IPS-15b (cell line): ENCODE measurements around the gene PRSS33.

Source experiments
- H3K27me3 ChIP-seq: one replicate; pipeline ENCODE4 v1.6.1; 2013; ENCODE audit warnings: low read length; ENCODE audit not compliant: control insufficient read depth, insufficient read depth
- H3K36me3 ChIP-seq: one replicate; pipeline ENCODE4 v1.6.1; 2013; ENCODE audit warnings: low read length; ENCODE audit not compliant: control insufficient read depth, insufficient read depth
- H3K4me1 ChIP-seq: one replicate; pipeline ENCODE4 v1.6.1; 2013; ENCODE audit warnings: mild to moderate bottlenecking, low read length; ENCODE audit not compliant: control insufficient read depth, insufficient read depth
- H3K4me3 ChIP-seq: one replicate; pipeline ENCODE4 v1.5.1; 2013; ENCODE audit warnings: low read depth, low read length
- H3K9ac ChIP-seq: one replicate; pipeline ENCODE4 v1.6.1; 2013; ENCODE audit warnings: low read depth, mild to moderate bottlenecking, low read length
- H3K9me3 ChIP-seq: one replicate; pipeline ENCODE4 v1.6.1; 2013; ENCODE audit warnings: mild to moderate bottlenecking, low read length; ENCODE audit not compliant: control insufficient read depth, insufficient read depth

The PRSS33 gene

GRCh38 chr16:2790631-2791030, 3.3 kb upstream of the PRSS33 start:
- Histone ChIP-seq H3K4me3 (no peak overlapping the region), H3K4me1 (no peaks in the 10 kb centered on the region), H3K9ac (no peak overlapping the region), H3K36me3 (no peaks in the 10 kb centered on the region), H3K9me3 (no peaks in the 10 kb centered on the region), H3K27me3 (peaks cover 9% of the 10 kb centered on the region)

DNA sequence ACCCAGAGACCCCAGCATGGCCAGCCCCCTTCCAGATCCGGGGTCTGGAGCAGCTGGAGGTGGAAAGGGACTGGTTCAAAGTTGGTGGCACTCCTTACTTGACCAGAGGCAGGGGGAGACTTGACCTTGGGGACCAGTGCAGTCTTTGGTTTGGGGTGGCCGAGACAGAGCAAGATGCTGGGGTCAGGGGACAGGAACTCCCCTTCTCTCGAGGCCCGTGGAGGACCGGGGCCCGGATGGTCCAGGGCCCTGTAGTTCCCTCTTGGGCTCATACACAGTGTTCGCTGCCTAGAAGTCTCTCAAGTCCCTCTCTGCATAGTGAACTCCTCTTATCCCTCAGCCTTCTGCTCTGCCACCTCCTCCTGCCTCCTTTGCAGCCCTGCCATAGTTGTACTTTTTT, 601 bp upstream of the PRSS33 start:
- no peaks in the 10 kb centered on the region for H3K4me1 ChIP-seq
- no peak overlapping the region for H3K9ac ChIP-seq
- H3K27me3 ChIP-seq: peaks cover 18% of the 10 kb centered on the region
- H3K36me3 ChIP-seq: no peaks in the 10 kb centered on the region
- H3K9me3 ChIP-seq: no peaks in the 10 kb centered on the region
- H3K4me3 ChIP-seq: no peak overlapping the region

GRCh38 chr16:2786826-2787151, 571 bp downstream of the PRSS33 start:
- Histone ChIP-seq H3K4me3 (no peak overlapping the region), H3K9me3 (no peaks in the 10 kb centered on the region), H3K36me3 (no peaks in the 10 kb centered on the region), H3K4me1 (no peaks in the 10 kb centered on the region), H3K27me3 (peaks cover 18% of the 10 kb centered on the region), H3K9ac (no peak overlapping the region)

DNA sequence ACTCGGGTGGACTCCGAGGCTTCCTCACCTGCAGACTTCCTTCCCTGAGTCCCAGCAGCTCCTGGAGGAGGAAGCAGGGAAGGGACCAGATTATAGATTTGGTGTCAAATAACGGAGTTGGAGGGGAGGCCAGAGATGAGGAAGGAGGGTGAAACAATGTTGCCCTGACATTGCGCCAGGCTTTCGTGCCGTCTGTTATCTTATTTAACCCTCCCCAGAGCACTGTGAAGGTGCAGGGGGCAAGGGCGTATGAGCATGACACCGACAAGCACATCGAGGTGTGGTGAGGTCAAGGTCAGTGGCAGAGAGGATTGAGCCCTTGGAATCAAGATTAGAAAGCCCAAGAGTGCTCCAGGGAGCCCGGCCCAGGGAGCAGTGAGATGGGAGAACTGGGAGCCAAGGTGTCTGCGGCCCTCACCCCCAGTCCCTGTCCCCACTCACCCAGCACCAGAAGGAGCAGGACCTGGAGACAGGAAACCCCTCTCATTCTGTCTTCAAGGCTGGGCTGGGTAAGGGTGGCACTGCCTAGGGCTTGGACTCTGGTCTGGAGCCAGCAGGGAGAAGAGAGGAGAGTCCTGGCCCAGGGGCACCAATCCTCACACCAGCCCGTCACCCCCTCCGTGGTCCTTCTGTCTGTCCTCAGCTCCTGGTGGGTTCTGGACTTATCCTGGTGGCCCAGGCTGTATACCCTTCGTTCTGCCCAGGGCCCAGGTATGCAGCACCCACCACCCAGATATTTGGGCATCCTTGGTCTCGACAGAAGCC, 1.1 kb downstream of the PRSS33 start:
- Histone ChIP-seq H3K36me3 (no peaks in the 10 kb centered on the region), H3K4me3 (no peak overlapping the region), H3K4me1 (no peaks in the 10 kb centered on the region), H3K9me3 (no peaks in the 10 kb centered on the region), H3K27me3 (peaks cover 18% of the 10 kb centered on the region), H3K9ac (no peak overlapping the region)

GRCh38 chr16:2785101-2785991, 2.0 kb downstream of the PRSS33 start:
- Histone ChIP-seq H3K36me3 (no peaks in the 10 kb centered on the region), H3K4me3 (peak overlapping the region; percentile 50), H3K9me3 (no peaks in the 10 kb centered on the region), H3K4me1 (no peaks in the 10 kb centered on the region), H3K27me3 (peaks cover 18% of the 10 kb centered on the region), H3K9ac (peak overlapping the region; percentile 5)

DNA sequence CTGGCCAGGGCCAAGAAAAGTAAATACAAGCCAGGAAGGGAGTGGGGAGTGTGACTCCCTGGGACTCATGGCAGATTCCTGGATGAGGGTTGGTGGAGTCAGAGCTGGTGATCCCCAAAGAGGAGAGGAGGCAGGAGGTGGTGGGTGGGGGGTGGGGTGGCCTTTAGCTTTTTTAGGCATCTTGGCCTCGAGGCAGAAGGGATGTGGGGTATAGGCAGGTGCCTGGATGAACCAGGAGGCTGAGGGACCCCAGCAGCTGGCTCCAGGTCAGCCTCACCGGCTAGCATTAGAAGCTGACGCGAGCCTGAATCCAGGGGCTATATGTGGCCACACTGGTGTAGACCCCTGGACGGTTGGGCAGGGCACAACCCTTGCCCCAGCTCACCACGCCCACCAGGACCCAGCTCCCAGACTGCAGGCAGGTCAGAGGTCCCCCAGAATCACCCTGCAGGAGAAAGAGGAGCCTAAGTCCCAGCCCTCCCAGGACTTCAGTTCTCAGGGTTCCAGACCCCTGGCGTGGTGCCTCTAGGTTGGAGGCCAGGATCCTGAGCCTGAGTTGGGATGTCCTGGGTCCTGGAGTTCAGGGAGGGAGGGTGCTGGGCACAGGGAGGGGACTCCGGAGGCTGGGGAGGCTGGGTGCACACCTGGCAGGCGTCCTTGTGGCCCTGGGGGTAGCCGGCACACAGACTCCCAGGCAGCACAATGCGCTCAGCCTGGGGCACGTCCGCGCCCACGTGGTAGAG, 2.8 kb downstream of the PRSS33 start:
- no peaks in the 10 kb centered on the region for H3K36me3 ChIP-seq
- H3K9ac ChIP-seq: no peak overlapping the region
- no peaks in the 10 kb centered on the region for H3K4me1 ChIP-seq
- H3K27me3 ChIP-seq: peaks cover 18% of the 10 kb centered on the region
- H3K9me3 ChIP-seq: no peaks in the 10 kb centered on the region
- peak overlapping the region; percentile 50 for H3K4me3 ChIP-seq

DNA sequence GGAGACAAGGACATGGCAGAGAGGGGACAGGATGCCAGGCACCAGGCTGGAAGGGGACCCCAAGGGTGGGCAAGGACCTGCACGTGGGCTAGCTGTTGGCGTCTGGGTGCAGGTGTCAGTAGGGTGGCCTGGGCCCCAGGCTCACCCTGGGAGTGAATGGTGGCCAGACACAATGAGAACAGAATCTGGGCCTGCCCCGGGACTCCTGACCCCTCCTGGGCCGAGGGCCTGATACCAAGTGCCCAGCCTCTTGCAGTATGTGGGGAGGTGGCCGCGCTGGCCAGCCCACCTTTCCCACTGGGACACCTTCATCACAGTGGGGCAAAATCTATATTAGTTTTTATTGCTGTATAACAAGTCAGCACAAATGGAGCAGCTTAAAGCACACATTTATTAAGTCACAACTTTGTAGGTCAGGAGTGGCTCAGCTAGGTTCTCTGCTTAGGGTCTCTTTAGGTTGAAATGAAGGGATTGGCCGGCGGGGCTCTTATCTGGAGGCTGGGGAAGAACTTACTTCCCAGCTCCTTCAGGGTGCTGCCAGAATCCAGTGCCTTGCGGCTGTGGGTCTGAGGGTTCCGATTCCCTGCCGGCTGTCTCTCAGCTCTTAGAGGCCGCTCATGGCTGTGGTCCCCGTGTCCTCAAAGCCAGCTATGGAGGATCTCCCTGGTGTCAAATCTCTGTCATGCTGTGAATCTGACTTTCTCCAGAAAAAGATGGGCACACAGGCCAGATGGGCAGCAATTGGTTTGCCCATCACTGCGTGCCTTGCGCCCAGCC, 3.6 kb downstream of the PRSS33 start:
- H3K36me3 ChIP-seq: no peaks in the 10 kb centered on the region
- no peaks in the 10 kb centered on the region for H3K9me3 ChIP-seq
- H3K27me3 ChIP-seq: peaks cover 18% of the 10 kb centered on the region
- no peaks in the 10 kb centered on the region for H3K4me1 ChIP-seq
- no peak overlapping the region for H3K4me3 ChIP-seq
- H3K9ac ChIP-seq: no peak overlapping the region

DNA sequence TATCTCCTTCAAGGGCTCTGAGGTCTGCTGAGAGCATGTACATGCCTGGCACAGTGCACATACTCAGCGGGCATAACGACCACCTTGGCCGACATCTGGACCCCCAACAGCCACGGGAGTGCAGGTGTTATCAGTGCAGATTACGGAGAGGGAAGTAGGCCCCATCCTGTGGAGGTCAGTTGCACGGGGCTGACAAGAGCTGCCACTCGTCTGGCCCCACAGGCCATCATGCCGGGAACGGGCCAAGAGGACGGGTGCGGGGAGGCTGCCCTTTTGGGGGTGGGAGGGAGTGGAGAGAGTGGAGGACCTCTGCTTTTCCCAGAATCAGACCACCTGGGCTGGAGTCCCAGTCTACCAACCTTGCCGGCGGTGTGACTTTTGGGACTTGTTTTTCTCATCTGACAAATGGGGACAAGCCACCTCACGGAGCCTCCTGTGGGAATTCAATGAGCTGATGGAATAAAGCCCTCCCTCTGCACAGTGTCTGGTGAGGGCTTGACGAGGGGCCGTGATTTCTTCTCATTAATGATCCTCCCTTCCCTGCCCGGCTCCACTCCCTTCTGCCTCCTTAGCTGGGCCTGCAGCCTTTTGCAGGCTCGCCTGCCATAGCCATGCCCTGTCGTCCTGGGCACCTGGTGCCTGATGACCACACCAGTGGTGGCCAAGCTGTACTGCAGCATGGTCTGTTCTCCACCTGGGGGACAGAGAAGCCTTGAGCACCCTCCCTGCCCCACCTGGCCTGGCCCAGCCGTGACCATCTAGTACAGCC, 4.6 kb downstream of the PRSS33 start:
- Histone ChIP-seq H3K36me3 (no peaks in the 10 kb centered on the region), H3K4me3 (no peak overlapping the region), H3K9ac (no peak overlapping the region), H3K27me3 (peaks cover 18% of the 10 kb centered on the region), H3K4me1 (no peaks in the 10 kb centered on the region), H3K9me3 (no peaks in the 10 kb centered on the region)

DNA sequence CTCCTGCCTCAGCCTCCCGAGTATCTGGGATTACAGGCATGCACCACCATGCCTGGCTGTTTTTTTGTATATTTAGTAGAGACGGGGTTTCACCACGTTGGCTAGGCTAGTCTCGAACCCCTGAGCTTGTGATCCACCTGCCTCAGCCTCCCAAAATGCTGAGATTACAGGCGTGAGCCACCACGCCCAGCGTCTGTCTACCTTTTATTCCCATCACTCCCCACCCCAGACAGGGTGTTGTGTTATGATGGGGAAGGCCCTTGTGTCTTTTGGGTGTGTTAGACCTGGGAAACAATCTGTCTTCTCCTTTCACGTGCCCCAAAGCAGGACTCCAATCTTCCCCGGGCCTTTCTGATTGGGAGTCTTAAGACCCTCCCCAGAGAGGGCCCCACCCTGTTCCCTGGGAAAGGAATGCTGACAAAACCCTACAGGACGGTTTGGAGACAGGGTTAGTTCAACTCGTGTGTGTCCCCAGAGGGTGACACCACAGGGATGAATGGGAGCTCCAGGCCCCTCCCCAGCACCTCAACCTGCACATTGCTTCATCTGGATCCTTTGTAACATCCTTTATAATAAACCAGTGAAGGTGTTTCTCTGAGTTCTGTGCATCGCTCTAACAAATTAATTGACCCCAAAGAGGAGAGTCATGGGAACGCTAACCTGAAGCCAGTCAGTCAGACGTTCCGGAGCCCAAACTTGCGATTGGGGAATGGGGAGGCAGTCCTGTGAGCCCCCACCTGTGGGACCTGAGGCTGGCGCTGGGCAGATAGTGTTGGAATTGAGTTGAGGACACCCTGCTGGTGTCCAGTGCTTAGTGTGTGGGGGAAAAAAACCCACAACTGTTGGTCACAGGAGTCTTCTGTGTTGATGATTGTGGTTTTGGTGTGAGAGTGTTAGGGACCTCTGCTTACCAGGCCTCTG, 7.1 kb downstream of the PRSS33 start:
- H3K4me1 ChIP-seq: peaks cover 7% of the 10 kb centered on the region
- peaks cover 7% of the 10 kb centered on the region for H3K36me3 ChIP-seq
- peaks cover 9% of the 10 kb centered on the region for H3K27me3 ChIP-seq
- H3K4me3 ChIP-seq: no peak overlapping the region
- no peaks in the 10 kb centered on the region for H3K9me3 ChIP-seq
- no peak overlapping the region for H3K9ac ChIP-seq
